Amygdala (tissue), 56 donors: Measurements from ENCODE around the gene LYRM7.
"Not testable (repeated sequence)": the region's sequence is repeated elsewhere in the genome, so short reads cannot be mapped to it uniquely, and the experiment has no call there.

ENCODE experiments used
- DNase-seq, 56 donors: peaks; one replicate each; lab custom pipeline; 2025; lab: John Stamatoyannopoulos, UW

Gene LYRM7

GRCh38 chr5:131170540-131171275 is at the start of gene LYRM7:
TSS of gene LYRM7 (plus strand) at chr5:131170944. CDS start at chr5:131171021, 77 bp downstream.
- DNase-seq = peak; percentile 39 to 99 (median 95)

DNA sequence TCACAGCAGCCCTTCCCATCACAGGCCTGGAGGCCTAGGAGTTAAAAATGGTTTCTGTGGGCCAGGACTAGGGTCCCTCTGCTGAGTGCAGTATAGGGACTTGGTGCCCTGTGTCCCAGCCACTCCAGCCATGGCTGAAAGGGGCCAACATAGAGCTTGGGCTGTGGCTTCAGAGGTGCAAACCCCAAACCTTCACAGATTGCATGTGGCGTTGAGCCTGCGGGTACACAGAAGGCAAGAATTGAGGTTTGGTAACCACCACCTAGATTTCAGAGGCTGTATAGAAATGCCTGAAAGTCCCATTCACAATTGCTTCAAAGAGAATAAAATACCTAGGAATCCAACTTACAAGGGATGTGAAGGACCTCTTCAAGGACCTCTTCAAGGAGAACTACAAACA is 43.5 kb upstream of the LYRM7 start:
- DNase-seq = not testable (repeated sequence)

DNA sequence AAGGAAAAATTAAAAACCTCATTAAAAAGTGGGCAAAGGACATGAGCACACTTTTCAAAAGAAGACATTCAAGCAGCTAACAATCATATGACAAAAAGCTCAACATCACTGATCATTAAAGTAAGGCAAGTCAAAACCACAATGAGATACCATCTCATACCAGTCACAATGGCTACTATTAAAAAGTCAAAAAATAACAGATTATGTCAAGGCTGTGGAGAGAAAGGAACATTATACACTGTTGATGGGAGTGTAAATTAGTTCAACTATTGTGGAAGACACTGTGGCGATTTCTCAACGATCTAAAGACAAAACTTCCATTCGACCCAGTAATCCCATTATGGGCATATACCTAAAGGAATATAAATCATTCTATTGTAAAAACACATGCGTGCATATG is 41.4 kb upstream of the LYRM7 start:
- no peak for DNase-seq

GRCh38 chr5:131133091-131133490 is 37.7 kb upstream of the LYRM7 start:
- DNase-seq = not testable (repeated sequence)

- DNase-seq = not testable (repeated sequence)
These were observed 32.3 kb upstream of the LYRM7 start for GRCh38 chr5:131138406-131138805.

- no peak for DNase-seq
These were observed 31.4 kb upstream of the LYRM7 start for GRCh38 chr5:131139321-131139720.

- no peak for DNase-seq
These were observed 27.6 kb upstream of the LYRM7 start for GRCh38 chr5:131142970-131143617.

DNA sequence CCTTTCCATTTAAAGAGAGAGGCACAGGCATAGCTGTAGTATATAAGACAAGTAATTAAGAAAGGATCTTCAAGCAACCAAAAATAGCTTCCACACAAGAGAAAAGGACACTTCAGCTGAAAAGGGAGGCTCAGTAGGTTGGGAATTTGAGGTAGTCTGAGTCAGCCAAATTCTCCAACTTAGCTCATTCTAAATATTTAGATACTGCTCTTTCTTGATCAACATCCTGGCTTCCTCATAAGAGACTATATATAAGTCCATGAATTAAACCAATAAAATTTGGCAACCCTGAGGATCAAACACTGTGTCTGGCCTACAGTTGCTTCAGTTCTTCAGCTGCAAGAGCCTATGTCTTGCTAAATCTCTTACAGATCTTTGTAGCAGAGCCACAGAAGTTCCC is 23.5 kb upstream of the LYRM7 start:
- no peak for DNase-seq

DNA sequence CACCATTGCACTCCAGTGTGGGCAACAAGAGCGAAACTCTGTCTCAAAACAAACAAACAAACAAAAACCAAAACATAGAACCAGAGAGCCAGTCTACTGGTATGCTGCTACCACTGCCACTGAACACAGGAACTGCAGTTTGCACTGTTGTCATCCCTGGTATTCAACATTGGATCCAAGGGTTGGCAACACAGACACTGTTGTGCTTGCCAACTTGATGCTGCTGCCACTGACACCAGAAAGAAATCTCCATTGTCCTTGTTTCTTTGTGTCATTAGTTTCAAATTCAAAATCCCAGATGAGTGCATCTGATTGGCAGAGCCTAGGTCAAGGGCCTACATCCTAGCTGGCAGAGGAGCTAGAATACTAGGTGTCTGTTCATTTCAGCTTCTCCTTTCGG is 21.9 kb upstream of the LYRM7 start:
- peak in 42 of 56 donors; percentile 1 to 76 (median 34) for DNase-seq

- no peak for DNase-seq
These were observed 20.3 kb upstream of the LYRM7 start for GRCh38 chr5:131150408-131150807.

DNA sequence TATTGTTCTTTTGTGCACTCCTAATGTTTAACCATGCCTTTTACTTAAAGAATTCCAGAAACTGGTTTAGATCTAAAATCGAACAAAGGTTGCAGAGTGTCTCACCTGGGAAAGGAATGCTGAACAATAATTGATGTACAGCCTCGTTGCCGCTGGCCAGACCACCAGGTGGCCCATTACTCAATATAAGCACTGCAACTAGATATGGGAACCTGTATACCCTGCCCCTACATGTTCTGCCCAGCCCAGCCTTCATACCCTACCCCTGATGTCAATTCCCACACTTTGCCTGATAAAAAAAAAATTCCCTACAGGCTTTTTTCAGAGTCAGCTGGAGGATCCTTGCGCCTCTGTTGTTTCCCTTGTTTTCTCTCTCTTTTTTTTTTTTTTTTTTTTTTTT is 19.5 kb upstream of the LYRM7 start:
- DNase-seq = no peak

GRCh38 chr5:131156385-131156784 is 14.4 kb upstream of the LYRM7 start:
- no peak for DNase-seq

GRCh38 chr5:131156957-131157356 is 13.8 kb upstream of the LYRM7 start:
- no peak for DNase-seq

DNA sequence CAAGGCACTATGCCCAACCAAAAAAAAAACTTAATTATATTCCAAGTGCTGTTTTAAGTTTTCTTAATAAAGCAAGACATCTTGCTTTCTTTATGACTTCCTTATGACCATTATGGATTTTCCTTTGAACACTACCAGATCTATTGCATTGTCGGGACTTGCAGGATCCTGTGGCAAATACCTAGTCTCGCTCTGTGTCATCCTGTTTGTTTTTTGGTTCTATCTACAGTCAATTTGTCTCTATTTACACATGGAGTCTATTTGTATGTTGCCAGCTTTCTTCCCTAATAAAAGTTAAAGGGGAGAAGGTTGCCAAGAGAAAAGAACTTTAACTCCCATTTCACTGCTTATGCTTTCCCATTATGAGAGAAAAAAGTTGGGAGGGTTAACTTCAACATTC is 10.6 kb upstream of the LYRM7 start:
- DNase-seq = no peak

DNA sequence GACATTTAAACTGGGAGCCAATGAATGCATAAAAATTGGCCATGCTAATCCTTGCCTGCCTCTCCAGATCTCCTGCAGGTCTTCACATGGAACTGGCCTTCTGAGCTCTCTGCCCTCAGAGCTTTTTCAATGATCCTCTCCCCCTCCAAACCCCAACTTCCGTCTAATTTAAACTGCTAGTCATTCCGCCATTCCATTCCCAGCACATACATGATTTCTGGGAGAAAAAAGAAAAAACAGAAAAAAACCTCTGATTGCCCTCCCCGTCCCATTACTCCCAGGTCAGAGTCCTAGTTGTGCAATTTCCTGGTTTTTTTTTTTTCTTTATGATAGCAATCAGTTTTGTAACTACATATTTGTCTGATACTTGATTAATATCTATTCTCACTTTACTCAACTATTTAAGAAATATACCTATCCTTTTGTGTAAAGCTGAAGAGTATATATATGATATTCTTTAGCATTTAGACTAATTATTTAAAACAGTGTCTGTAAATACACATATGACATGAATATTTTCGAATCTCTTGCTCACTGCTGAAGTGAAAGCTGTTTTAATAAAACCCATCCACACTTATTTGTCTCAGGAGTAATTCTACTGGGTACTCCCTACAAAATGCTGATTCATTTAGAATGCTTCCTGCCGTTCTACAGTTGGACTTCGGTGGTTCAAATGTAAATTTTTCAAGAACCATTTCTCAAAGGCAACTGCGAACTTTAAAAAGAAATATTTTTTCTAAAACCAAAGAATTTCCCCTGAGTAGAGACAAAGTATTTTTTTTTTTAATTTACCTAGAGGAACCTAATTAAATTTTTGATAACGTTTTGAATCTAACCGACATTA is 7.2 kb upstream of the LYRM7 start:
- no peak for DNase-seq

DNA sequence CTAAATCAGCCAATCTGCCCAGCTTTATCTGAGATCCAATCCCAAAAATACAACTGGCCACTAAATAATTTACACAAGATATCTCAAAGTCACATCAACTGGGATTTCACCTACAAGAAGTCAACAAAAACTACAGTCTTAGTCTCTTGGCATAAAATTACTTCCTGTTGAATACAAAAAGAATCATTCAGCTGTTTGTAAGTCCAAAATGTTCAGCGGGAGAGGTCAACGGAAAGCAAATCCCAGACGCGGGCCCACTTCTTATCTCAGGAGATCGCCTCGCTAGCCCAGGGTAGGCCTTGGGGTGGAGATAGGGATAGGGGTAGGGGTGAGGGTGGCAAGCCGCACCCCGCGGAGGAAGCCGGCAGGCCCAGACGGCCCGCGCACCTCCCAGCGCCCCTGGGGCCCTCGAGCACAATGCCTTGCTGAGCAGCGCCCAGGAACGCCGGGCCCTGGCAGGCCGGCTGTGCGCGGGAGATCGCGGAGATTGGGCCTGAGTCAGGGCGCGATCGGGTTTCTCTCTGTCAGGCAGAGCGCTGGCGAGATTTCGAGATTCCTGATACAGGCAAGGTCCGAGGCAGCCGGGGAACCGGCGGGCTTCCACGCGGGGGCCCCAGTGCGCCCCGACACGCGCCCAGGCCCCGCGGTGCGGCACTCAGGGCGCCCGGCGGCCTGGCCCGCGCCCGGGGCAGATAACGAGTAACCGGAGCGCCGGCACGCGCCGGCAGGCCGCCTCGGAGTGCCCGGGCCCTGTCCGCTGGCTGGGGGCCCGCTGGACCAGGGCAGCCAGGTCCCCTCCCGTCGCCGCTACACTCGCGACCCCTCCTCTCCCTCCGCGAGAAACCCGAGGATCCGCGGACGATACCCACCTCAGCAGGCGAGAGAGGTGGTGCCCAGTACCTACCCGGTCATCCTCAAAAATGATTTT is 6.3 kb upstream of the LYRM7 start:
- DNase-seq = peak in 49 of 56 donors; percentile 19 to 84 (median 58)

DNA sequence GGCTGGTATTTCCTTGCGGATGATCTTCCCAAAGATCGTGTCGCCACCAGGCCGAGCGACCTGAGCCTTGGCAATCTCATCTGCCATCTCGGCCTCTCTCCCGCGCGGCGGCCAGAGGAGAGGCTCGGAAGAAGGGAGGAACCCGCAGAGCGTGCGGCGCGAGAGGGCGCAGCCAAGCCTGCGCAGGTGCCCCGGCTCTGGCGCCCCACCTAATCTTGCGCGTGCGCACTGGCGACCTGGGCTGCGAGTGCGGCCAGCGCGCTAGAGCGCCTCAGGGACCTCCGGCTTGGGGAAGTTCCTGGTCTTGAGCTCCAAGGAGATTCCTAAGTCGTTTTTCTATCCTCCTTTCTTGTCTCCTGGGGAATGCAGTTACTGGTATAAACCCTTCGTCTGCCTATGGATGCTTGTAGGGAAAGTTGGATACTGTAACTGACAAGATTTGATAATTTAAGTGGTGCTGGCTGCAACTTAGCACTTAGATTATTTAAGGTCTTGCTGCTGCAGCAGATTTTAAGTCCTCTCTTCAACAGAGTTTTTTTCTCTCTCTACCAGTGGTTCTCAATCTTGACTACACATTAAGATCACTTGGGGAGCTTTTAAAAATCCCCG is 5.5 kb upstream of the LYRM7 start, which contains the start of gene HINT1:
TSS of gene HINT1 (minus strand) at position 138 of the 609 bp plus-strand sequence. CDS start at position 87, 51 bp downstream.
- peak; percentile 23 to 91 (median 75) for DNase-seq

DNA sequence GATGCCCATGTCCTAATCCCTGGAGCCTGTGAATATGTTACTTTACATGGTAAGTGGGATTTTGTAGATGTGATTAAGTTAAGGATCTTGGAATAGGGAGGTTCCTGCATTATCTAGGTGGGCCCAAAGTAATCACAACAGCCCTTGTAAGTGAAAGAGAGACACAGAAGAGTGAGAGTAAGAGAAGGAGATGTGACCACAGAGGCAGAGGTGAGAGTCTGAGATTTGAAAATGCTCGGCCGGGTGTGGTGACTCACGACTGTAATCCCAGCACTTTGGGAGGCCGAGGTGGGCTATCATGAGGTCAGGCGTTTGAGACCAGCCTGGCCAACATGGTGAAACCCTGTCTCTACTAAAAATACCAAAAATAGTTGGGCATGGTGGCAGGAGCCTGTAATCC is 3.1 kb upstream of the LYRM7 start:
- no peak for DNase-seq

GRCh38 chr5:131169810-131170539 is 769 bp upstream of the LYRM7 start:
- no peak for DNase-seq
